ENCODE results near the gene HOXC6.

Gene HOXC6

DNA sequence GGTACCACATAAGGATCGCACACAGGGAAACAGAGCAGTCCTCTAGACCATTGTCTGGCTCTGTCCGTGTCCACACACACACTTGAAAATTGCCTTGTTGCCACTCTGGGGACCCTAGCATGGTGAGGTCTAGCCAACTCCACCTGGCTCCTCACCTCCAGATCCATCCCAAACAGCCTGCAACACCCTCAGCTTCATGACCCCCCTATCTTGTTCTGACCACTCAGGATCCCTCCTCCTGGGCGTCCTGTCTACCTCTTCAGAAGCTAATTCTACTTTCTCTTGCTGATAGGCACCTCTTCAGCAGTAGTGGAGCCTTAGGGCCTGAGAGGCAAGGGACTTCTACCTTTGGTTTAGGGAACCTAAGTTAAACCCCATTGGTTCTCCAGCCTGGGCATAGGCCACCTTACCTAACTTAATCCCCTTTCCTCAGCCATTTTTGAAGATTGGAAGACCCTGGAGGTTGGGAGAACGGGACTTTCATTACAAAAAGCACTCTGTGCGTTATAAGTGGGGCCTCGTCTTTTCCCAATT, 3.9 kb downstream of the HOXC6 start:
- H3K9me3 ChIP-seq (ENCODE audit: control insufficient read depth in 2 of 2, low read length in 2 of 2), result peaks cover 0 to 3% of the 10 kb centered on the region in 2 donors
- no peaks in the 10 kb centered on the region for H3K36me3 ChIP-seq (ENCODE audit: control insufficient read depth in 2 of 2, insufficient read depth in 2 of 2, low read length in 2 of 2)
- H3K27ac ChIP-seq (ENCODE audit: low read depth in 2 of 2, low read length in 2 of 2), result no peak overlapping the region
- H3K27me3 ChIP-seq (ENCODE audit: control insufficient read depth in 2 of 2, insufficient read depth in 2 of 2, low read length in 2 of 2), result peaks cover 78 to 84% of the 10 kb centered on the region in 2 donors
- H3K4me1 ChIP-seq (ENCODE audit: control insufficient read depth in 2 of 2, insufficient read depth in 2 of 2, low read length in 2 of 2), result peaks cover 0 to 8% of the 10 kb centered on the region in 2 donors
- H3K4me3 ChIP-seq (ENCODE audit: low read length in 2 of 2), result no peak overlapping the region
- H3K9ac ChIP-seq (ENCODE audit: low read depth in 1 of 2, low read length in 2 of 2), result no peak overlapping the region

DNA sequence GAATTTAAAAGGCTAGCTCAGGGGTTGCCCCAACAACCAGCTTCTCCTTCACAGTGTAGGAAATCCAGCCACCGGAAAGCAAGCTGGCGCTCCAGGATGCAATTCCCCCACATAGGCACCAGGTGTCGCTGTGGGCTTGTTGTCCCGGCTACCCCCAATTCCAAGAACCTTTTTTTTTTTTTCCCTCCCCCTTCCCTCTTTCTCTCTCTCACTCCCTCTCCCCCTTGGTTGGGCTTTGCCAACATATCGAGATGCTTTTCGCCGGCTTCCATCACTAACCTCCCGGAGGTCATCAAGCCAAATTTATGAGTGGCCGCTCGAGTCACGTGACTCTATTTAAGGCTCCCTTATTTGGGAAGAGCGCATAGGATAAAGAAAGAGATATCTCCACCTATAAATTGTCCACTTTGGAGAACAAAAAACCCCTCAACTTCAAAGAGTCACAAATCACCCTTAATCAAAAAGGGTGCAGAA, 4.4 kb downstream of the HOXC6 start, which contains the start of gene HOXC5:
TSS of gene HOXC5 (plus strand) at position 424 of the 474 bp plus-strand sequence. CDS start 73 bp downstream, outside the sequence.
- H3K27ac ChIP-seq (ENCODE audit: low read depth in 2 of 2, low read length in 2 of 2), result no peak within 1 kb of the TSS
- H3K9ac ChIP-seq (ENCODE audit: low read depth in 1 of 2, low read length in 2 of 2), result no peak within 1 kb of the TSS
- peak within 1 kb of the TSS; percentile 16 to 44 for H3K4me3 ChIP-seq (ENCODE audit: low read length in 2 of 2)
- no peaks in the 10 kb centered on the region for H3K36me3 ChIP-seq (ENCODE audit: control insufficient read depth in 2 of 2, insufficient read depth in 2 of 2, low read length in 2 of 2)
- peaks cover 0 to 8% of the 10 kb centered on the region in 2 donors for H3K4me1 ChIP-seq (ENCODE audit: control insufficient read depth in 2 of 2, insufficient read depth in 2 of 2, low read length in 2 of 2)
- peaks cover 77 to 84% of the 10 kb centered on the region in 2 donors for H3K27me3 ChIP-seq (ENCODE audit: control insufficient read depth in 2 of 2, insufficient read depth in 2 of 2, low read length in 2 of 2)
- H3K9me3 ChIP-seq (ENCODE audit: control insufficient read depth in 2 of 2, low read length in 2 of 2), result peaks cover 0 to 3% of the 10 kb centered on the region in 2 donors

DNA sequence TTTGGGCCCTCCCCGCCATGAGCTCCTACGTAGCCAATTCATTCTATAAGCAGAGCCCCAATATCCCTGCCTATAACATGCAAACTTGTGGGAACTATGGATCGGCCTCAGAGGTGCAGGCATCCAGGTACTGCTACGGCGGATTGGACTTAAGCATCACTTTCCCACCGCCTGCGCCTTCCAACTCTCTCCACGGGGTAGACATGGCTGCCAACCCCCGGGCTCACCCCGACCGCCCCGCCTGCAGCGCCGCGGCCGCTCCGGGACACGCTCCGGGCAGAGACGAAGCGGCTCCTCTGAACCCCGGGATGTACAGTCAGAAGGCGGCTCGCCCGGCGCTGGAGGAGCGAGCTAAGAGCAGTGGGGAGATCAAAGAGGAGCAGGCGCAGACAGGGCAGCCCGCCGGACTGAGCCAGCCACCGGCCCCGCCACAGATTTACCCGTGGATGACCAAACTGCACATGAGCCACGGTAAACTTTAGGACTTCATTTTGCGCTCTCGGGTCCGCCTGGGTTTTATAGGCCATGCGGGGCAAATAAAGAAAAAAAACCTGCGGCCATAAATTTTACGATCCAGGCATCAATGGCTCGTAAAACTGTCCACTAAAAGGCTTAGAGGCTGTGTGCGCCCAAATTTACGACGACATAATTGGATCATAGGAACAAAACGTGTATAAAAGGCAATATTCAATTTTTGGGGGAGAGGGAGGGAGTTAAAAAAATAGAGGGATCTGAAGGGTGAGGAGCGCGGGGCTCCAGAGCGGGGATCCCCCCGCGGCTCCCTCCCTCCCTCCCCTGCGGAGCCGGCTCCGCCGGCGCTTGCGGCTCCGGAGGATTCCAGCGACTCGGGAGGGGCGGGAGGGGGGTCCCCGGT, 5.1 kb downstream of the HOXC6 start:
- peak overlapping the region in 1 of 2 donors; percentile 44 for H3K4me3 ChIP-seq (ENCODE audit: low read length in 2 of 2)
- peaks cover 78 to 85% of the 10 kb centered on the region in 2 donors for H3K27me3 ChIP-seq (ENCODE audit: control insufficient read depth in 2 of 2, insufficient read depth in 2 of 2, low read length in 2 of 2)
- H3K9ac ChIP-seq (ENCODE audit: low read depth in 1 of 2, low read length in 2 of 2), result no peak overlapping the region
- H3K9me3 ChIP-seq (ENCODE audit: control insufficient read depth in 2 of 2, low read length in 2 of 2), result peaks cover 0 to 3% of the 10 kb centered on the region in 2 donors
- no peaks in the 10 kb centered on the region for H3K36me3 ChIP-seq (ENCODE audit: control insufficient read depth in 2 of 2, insufficient read depth in 2 of 2, low read length in 2 of 2)
- peaks cover 0 to 6% of the 10 kb centered on the region in 2 donors for H3K4me1 ChIP-seq (ENCODE audit: control insufficient read depth in 2 of 2, insufficient read depth in 2 of 2, low read length in 2 of 2)
- H3K27ac ChIP-seq (ENCODE audit: low read depth in 2 of 2, low read length in 2 of 2), result no peak overlapping the region

DNA sequence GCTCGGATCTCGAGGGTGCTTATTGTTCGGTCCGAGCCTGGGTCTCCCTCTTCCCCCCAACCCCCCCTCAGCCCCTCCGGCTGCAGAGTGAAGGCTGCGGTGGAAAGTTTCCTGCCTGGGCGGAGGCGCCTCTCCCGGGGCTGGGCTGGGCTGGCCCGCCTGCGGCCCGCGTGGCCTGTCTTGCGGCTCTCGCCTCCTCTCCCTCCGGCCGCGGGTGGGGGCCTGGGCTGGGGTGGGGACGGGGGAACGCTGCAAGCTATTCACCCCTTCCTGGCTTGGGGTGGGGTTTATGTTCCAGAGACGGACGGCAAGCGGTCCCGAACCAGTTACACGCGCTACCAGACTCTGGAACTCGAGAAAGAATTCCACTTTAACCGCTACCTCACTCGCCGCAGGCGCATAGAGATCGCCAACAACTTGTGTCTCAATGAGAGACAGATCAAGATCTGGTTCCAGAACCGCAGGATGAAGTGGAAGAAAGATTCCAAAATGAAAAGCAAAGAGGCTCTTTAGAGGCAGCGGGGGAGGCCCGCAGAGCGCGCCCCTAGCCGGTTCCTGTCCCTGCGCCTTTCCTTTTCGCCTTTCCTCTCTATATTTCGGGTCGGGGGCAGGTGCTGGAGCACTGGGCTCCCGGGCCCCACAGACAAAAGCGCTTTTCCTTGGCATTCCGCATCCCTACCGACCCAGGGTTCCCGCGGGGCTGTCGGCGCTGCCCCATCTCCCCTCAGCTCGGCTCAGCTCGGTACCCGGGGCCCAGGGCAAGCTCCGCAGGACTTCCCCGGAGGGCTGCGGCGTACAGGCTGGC, 5.9 kb downstream of the HOXC6 start:
- Histone ChIP-seq H3K36me3 (ENCODE audit: control insufficient read depth in 2 of 2, insufficient read depth in 2 of 2, low read length in 2 of 2) (no peaks in the 10 kb centered on the region), H3K27me3 (ENCODE audit: control insufficient read depth in 2 of 2, insufficient read depth in 2 of 2, low read length in 2 of 2) (peaks cover 82 to 85% of the 10 kb centered on the region in 2 donors), H3K9ac (ENCODE audit: low read depth in 1 of 2, low read length in 2 of 2) (no peak overlapping the region), H3K27ac (ENCODE audit: low read depth in 2 of 2, low read length in 2 of 2) (no peak overlapping the region), H3K4me3 (ENCODE audit: low read length in 2 of 2) (no peak overlapping the region), H3K4me1 (ENCODE audit: control insufficient read depth in 2 of 2, insufficient read depth in 2 of 2, low read length in 2 of 2) (peaks cover 0 to 2% of the 10 kb centered on the region in 2 donors), H3K9me3 (ENCODE audit: control insufficient read depth in 2 of 2, low read length in 2 of 2) (peaks cover 0 to 3% of the 10 kb centered on the region in 2 donors)

DNA sequence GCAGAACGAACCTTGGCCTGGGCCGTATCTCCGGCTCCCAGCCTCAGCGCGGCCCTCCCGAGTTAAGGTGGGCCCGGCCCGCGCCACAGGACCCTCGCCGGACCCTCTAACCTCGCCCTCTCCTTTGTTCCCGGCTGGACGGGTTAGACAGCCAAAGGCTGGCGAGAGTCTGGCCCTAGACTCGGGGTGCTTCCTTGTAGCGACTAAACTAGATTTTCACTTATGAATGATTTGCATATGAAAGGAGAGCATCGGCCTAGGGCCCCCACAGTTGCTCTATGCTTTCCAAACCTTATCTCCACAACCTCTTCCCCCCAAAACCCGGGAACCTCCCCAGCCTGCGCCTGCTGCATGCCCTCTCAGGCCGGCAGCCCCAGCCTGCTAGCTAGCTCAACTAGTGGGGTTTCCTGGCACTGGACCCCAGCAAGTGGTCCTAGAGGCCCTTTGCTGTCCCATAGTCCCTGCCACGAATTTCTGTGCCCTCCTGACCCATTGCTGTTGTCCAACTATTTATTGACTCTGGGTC, 6.6 kb downstream of the HOXC6 start:
- Histone ChIP-seq H3K9ac (ENCODE audit: low read depth in 1 of 2, low read length in 2 of 2) (no peak overlapping the region), H3K27me3 (ENCODE audit: control insufficient read depth in 2 of 2, insufficient read depth in 2 of 2, low read length in 2 of 2) (peaks cover 85% of the 10 kb centered on the region in 2 donors), H3K27ac (ENCODE audit: low read depth in 2 of 2, low read length in 2 of 2) (no peak overlapping the region), H3K4me3 (ENCODE audit: low read length in 2 of 2) (no peak overlapping the region), H3K4me1 (ENCODE audit: control insufficient read depth in 2 of 2, insufficient read depth in 2 of 2, low read length in 2 of 2) (peaks cover 0 to 2% of the 10 kb centered on the region in 2 donors), H3K9me3 (ENCODE audit: control insufficient read depth in 2 of 2, low read length in 2 of 2) (peaks cover 0 to 3% of the 10 kb centered on the region in 2 donors), H3K36me3 (ENCODE audit: control insufficient read depth in 2 of 2, insufficient read depth in 2 of 2, low read length in 2 of 2) (no peaks in the 10 kb centered on the region)

DNA sequence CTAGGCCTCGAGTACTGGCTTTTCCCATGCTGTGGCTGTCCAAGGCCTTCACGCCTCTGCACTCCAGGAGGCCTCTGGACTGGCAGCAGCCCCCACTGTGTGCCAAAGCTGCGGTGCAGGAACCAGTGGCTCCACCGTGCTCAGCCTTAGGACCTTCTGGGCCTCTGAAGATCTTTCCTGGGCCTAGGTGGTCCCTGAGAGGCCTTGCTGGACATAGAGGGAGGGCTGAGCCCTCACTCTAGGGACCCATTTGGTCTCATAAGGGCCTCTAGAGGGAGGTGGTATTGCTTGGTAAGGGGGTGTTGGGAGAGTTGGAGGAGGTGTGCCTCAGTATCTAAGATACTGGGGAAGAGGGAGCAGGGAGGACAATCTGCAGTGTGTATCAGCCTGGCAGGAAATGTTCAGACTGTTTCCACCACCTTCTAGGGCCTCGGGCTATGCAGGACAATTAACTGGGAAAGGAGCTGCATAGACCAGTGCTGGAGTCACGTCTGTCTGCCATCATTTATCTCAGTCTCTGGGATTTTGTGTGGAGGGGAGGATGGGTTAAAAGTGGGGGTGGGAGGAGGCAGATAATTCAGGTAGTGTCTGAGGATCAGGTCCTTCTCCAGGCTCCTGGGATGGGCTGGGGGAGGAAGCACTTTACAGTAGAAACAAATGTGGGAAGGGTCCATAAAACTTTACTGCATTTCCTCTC, 7.5 kb downstream of the HOXC6 start:
- no peak overlapping the region for H3K27ac ChIP-seq (ENCODE audit: low read depth in 2 of 2, low read length in 2 of 2)
- H3K4me3 ChIP-seq (ENCODE audit: low read length in 2 of 2), result no peak overlapping the region
- H3K9ac ChIP-seq (ENCODE audit: low read depth in 1 of 2, low read length in 2 of 2), result no peak overlapping the region
- no peaks in the 10 kb centered on the region for H3K36me3 ChIP-seq (ENCODE audit: control insufficient read depth in 2 of 2, insufficient read depth in 2 of 2, low read length in 2 of 2)
- H3K9me3 ChIP-seq (ENCODE audit: control insufficient read depth in 2 of 2, low read length in 2 of 2), result peaks cover 0 to 3% of the 10 kb centered on the region in 2 donors
- peaks cover 0 to 2% of the 10 kb centered on the region in 2 donors for H3K4me1 ChIP-seq (ENCODE audit: control insufficient read depth in 2 of 2, insufficient read depth in 2 of 2, low read length in 2 of 2)
- peaks cover 89 to 90% of the 10 kb centered on the region in 2 donors for H3K27me3 ChIP-seq (ENCODE audit: control insufficient read depth in 2 of 2, insufficient read depth in 2 of 2, low read length in 2 of 2)

DNA sequence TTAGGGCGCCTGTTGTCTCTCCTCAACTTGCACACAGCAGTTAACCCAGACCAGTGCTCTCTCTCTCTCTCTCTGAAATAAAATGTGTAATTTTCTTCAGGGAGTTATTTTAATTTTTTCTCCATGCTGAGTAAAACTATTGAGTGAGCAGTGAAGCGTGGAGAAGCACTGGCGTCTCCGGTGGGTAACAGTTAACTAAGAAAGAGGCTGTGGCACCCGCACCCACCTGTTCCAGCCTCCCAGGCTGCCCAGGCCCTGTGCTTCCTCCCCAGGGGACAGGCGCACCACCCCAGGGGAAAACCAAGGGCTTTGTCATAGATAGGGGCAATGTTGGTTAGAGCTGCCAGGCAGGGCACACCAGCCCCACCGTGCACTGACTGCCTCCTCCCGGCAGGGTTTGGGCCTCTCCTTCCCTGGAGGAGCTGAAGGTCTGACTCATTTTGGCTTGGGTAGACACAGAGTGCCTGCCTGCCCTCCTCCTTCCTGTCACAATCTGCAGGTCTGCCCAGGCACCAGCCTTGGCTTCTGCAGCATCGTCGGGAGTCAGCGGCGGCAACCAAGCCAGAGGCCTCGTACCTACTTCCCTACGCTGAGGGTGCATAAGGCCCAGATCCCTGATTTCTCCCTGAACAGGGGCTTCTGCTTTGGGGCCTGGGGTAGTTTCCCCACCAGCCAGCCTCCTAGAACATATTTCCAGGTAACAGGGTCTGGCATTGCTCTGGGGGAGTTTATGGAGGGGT, 8.6 kb downstream of the HOXC6 start:
- H3K27me3 ChIP-seq (ENCODE audit: control insufficient read depth in 2 of 2, insufficient read depth in 2 of 2, low read length in 2 of 2), result peaks cover 84 to 88% of the 10 kb centered on the region in 2 donors
- H3K27ac ChIP-seq (ENCODE audit: low read depth in 2 of 2, low read length in 2 of 2), result no peak overlapping the region

DNA sequence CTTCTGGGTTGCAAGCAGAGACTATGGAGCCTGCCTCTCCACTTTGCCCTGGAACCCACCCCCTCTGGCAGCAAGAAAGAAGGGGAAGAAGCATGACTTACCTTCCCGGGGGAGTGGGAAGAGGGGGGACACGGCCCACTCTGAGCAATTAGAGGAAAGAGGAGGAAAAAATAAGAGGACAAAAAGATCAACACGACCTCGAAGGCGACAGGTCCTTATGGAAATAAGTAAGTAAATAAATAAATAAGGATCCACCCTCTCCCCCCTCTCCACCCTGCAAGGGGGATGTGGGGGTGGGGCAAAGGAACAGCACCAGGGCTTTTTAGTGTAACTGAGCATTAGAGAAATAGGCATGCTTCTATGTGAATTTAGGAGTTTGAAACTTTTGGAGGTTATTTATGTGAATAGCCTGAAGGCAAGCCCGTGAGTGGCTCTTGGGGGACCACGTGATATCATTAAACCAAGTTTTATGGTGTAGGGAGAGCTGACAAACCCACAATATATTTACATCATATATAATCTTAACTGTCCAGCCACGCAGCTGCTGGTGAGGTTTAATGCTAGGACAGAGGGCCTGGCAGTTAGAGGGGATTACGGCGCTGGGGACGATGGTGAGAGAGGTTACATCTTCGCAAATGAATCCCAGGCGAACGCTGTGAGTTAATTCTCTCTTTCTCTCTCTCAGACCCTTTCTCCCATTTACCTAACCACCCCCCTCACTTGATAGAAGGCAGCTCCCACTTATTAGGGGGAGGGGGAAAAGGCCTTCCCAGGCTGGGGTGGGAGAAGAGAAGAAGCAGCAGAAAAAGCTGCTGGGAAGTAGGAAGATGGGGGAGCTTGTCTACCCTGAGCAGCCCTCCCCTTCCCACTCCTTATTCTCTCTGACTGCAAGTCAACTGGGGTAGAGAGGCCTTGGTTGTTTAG, 9.4 kb downstream of the HOXC6 start:
- no peak overlapping the region for H3K4me3 ChIP-seq (ENCODE audit: low read length in 2 of 2)
- H3K27ac ChIP-seq (ENCODE audit: low read depth in 2 of 2, low read length in 2 of 2), result no peak overlapping the region
- H3K9me3 ChIP-seq (ENCODE audit: control insufficient read depth in 2 of 2, low read length in 2 of 2), result peaks cover 0 to 2% of the 10 kb centered on the region in 2 donors
- H3K9ac ChIP-seq (ENCODE audit: low read depth in 1 of 2, low read length in 2 of 2), result no peak overlapping the region
- H3K4me1 ChIP-seq (ENCODE audit: control insufficient read depth in 2 of 2, insufficient read depth in 2 of 2, low read length in 2 of 2), result peaks cover 0 to 2% of the 10 kb centered on the region in 2 donors
- no peaks in the 10 kb centered on the region for H3K36me3 ChIP-seq (ENCODE audit: control insufficient read depth in 2 of 2, insufficient read depth in 2 of 2, low read length in 2 of 2)
- H3K27me3 ChIP-seq (ENCODE audit: control insufficient read depth in 2 of 2, insufficient read depth in 2 of 2, low read length in 2 of 2), result peaks cover 83 to 86% of the 10 kb centered on the region in 2 donors

More for the DNA sequence above, 8.6 kb downstream of the HOXC6 start:
- peaks cover 0 to 3% of the 10 kb centered on the region in 2 donors for H3K9me3 ChIP-seq (ENCODE audit: control insufficient read depth in 2 of 2, low read length in 2 of 2)
- H3K4me3 ChIP-seq (ENCODE audit: low read length in 2 of 2), result no peak overlapping the region
- peaks cover 0 to 2% of the 10 kb centered on the region in 2 donors for H3K4me1 ChIP-seq (ENCODE audit: control insufficient read depth in 2 of 2, insufficient read depth in 2 of 2, low read length in 2 of 2)
- H3K9ac ChIP-seq (ENCODE audit: low read depth in 1 of 2, low read length in 2 of 2), result no peak overlapping the region
- H3K36me3 ChIP-seq (ENCODE audit: control insufficient read depth in 2 of 2, insufficient read depth in 2 of 2, low read length in 2 of 2), result no peaks in the 10 kb centered on the region

Data from mucosa of rectum (tissue), 2 donors.